Measurements from ENCODE around the gene CARS2. TPM values are rescaled to one million over a fixed set of nuclear protein-coding genes. Genes with fewer than 3 reads are reported as not detected.
"Not testable (repeated sequence)": the region's sequence is repeated elsewhere in the genome, so short reads cannot be mapped to it uniquely, and the experiment has no call there.

The CARS2 gene
- total RNA-seq, 1 experiment from 2014 or later = 28.5 TPM

DNA sequence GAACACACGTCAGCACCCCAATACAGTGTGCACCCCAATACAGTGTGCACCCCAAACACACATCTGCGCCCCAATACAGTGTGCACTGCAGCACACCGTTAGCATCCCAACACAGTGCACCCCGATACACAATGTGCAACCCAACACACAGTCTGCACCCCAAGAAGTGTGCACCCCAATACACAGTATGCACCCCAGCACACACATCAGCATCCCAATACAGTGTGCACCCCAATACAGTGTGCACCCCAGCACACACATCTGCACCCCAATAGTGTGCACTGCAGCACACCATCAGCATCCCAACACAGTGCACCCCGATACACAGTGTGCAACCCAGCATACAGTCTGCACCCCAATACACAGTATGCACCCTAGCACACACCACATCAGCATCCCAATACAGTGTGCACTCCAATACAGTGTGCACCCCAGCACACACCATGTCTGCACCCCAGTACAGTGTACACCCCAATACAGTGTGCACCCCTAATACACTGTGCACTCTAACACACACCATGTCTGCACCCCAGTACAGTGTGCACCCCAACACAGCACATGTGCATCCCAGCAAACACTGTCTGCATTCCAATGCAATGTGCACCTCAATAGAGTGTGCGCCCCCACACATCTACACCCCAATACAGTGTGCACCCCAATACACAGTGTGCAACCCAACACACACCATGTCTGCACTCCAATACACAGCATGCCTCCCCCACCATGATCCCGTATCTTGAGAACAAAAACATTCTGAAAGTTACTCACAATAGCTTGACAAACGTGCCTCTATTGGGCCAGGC lies 855 bp upstream of the CARS2 start:
- no peak for DNase-seq (ENCODE audit: low read depth)

- DNase-seq (ENCODE audit: low read depth) = no peak
These were observed 525 bp downstream of the CARS2 start for GRCh38 chr13:110705356-110705825.

GRCh38 chr13:110702591-110703526 lies 3.1 kb downstream of the CARS2 start:
- DNase-seq (ENCODE audit: low read depth) = no peak

- DNase-seq (ENCODE audit: low read depth) = no peak
These were observed 3.8 kb downstream of the CARS2 start for GRCh38 chr13:110702089-110702488.

- DNase-seq (ENCODE audit: low read depth) = not testable (repeated sequence)
These were observed 4.9 kb downstream of the CARS2 start for GRCh38 chr13:110701061-110701460.

- DNase-seq (ENCODE audit: low read depth) = no peak
These were observed 5.3 kb downstream of the CARS2 start for GRCh38 chr13:110700641-110701040.

DNA sequence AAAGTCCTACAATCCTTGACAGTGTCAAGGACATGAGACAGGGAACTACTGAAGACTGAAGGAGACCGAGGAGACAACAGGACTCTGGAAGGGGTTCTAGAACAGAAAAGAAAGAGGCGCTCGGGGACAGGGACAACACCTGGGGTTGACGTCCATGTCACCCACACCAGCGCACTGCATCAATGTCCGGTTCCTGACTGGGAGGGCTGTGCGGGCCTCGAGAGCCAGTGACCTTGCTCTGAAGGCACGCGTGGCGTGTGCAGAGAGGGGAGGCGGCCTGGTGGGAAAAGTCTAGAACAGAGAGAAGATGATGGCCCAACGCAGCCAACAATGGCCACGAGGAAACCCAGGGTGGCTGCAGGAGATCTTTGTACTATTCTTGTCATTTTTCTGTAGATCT lies 5.7 kb downstream of the CARS2 start:
- no peak for DNase-seq (ENCODE audit: low read depth)

DNA sequence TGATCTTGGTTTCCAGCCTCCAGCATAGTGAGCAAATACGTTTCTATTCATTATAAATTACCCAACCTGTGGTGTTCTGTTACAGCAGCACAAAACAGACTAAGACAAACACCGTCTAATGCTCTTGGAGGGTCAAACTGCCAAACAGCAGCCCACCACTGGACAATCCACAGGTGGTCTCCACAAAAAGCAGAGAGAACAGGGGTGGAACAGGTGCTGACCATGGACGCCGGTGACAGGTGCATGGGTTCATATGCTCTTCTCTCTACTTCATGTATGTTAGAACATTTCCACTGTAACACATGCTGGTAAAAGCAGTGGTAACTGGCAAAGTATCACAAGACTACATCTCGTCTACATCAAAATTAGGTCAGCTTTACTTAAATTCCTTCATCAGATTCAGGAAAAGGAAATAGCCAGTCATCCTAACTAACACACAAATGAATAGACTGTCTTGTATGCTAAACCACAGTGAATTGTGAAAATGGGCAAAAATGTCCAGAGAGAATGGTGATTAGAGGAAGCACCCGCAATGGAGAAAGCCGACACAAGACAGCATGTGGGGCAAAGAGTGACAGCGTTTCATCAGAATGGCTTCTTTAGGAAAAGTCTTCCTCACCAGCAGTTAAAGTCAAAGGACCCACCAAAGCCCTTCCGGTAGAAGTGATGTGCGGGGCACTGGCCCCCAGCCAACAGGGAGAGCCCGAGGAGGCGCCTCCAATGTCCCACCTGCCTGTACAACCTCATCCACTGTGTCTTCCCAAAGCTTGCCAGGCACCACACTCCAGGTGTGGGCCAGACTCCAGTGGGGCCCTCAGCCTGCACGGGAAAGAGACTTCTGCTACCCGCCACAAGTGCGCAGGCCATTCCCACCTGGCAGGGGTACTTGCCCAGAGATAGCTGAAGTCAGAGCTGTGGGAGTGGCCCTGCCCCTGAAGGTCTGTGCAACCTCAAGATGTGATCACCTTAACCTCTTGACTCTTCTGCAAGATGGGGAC lies 6.5 kb downstream of the CARS2 start:
- no peak for DNase-seq (ENCODE audit: low read depth)

GRCh38 chr13:110698689-110699088 lies 7.2 kb downstream of the CARS2 start:
- DNase-seq (ENCODE audit: low read depth) = no peak

- no peak for DNase-seq (ENCODE audit: low read depth)
These were observed 8.1 kb downstream of the CARS2 start for GRCh38 chr13:110697842-110698241.

GRCh38 chr13:110696776-110697175 lies 9.1 kb downstream of the CARS2 start:
- no peak for DNase-seq (ENCODE audit: low read depth)

GRCh38 chr13:110695774-110696173 lies 10.1 kb downstream of the CARS2 start:
- not testable (repeated sequence) for DNase-seq (ENCODE audit: low read depth)

- DNase-seq (ENCODE audit: low read depth) = no peak
These were observed 15.4 kb downstream of the CARS2 start for GRCh38 chr13:110690516-110690915.

DNA sequence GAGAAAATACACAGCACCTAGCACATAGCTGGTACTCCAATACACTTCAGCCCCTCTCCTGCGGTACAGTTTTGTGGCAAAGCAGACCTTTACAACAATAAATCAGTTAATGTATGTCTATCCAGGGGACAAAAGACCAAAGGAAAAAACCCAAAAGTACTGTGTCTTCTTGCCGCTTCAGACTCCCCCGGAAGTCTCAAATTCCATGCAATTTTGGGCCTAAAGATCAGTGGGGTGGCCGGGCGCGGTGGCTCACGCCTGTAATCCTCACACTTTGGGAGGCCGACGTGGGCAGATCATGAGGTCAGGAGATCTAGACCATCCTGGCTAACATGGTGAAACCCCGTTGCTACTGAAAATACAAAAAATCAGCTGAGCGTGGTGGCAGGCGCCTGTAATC lies 16.2 kb downstream of the CARS2 start:
- DNase-seq (ENCODE audit: low read depth) = no peak

DNA sequence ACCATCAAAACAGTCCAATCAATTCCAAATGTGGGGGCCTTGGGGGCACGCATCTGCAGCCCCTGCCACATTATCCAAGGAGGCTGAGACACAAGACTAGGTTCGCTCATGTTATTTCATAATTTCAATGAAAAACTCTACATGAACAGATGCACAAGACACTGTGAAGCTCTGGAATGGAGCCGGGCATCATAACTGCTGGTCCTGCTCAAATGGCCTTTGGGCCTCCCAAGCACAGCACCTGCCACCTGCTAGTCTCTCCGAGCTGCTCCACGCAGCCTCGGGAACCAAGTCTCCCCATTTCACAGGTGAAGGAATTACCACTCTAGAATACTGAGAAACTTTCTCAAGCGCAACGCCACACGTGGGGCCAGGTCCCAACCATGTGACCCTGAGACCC lies 16.9 kb downstream of the CARS2 start:
- DNase-seq (ENCODE audit: low read depth) = no peak

DNA sequence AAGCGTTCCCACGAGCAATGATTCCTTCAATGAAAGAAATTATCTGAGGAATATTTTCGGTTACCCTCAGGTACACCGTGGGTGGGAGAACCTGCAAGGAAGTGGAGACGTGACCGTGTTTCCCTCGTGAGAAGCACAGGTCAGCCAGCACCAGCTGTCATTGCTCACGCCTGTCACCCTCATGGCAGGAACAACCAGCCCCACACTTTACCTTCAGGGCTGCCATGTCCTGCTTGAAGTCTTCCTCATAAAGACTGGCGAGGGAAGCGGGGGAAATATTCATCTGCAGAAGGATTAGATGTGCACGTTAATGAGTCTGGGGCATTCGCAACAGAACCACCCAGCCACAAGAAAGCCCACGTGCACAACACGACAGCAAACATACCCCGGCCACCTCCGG lies 18.2 kb downstream of the CARS2 start:
- no peak for DNase-seq (ENCODE audit: low read depth)

- no peak for DNase-seq (ENCODE audit: low read depth)
These were observed 20.5 kb downstream of the CARS2 start for GRCh38 chr13:110685305-110686020.

DNA sequence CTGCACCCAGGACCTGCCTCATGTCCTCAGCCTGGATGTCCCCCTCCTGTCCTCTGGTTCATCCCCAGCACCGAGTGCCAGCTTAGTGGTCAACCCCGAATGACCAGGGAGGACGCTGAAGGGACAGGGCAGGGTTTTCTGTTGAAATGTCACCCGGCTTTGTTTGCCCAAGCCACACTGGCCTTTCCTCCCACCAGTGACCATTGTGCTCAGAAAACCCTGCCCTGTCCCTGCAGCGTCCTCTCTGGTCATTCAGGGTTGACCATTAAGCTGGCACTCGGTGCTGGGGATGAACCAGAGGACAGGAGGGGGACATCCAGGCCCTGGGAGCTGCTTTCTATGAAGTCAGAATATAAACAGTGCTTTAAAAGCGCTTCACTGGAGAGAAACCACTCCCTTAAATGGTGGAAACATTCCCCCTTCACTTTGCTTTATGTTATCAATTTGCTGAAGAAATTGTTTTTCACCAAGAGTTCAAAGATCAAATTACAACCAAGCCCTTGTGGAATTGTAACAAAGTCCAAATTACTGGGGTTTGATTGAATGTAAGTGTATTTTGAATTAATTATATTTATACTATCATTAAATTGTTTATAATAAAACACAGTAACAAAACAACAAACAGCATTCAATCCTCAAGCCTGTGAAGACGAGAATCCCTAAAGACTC lies 21.4 kb downstream of the CARS2 start:
- DNase-seq (ENCODE audit: low read depth) = no peak

- DNase-seq (ENCODE audit: low read depth) = no peak
These were observed 22.0 kb downstream of the CARS2 start for GRCh38 chr13:110683921-110684320.

- DNase-seq (ENCODE audit: low read depth) = peak; percentile 12
These were observed 22.6 kb downstream of the CARS2 start for GRCh38 chr13:110683203-110683883.

Data from M059J (cell line).